HEK293 (cell line): ENCODE results near the gene COQ3.

Experiments used
- ATF2 ChIP-seq: fragments of 450-650 bp; formaldehyde crosslinking; IDR thresholded peaks from 2 replicates; pipeline ENCODE4 v1.5.1; 2016; ENCODE audit warnings: missing biosample characterization, missing genetic modification characterization, low read depth
- EGR2 ChIP-seq: fragments of 450-650 bp; formaldehyde crosslinking; IDR thresholded peaks from 2 replicates; pipeline ENCODE4 v1.5.1; 2016; ENCODE audit warnings: low read depth, missing biosample characterization, missing genetic modification characterization
- FEZF1 ChIP-seq: fragments of 450-650 bp; formaldehyde crosslinking; IDR thresholded peaks from 2 replicates; pipeline ENCODE4 v1.5.1; 2016; ENCODE audit warnings: missing biosample characterization, missing genetic modification characterization
- GLIS2 ChIP-seq: fragments of 450-650 bp; formaldehyde crosslinking; IDR thresholded peaks from 2 replicates; pipeline ENCODE4 v1.5.1; 2016; ENCODE audit warnings: missing biosample characterization, missing genetic modification characterization
- HOXD13 ChIP-seq: sonication (generic); formaldehyde crosslinking; IDR thresholded peaks from 2 replicates; pipeline ENCODE4 v1.8.0; 2022; ENCODE audit warnings: missing genetic modification reagents, borderline replicate concordance
- KLF16 ChIP-seq: fragments of 450-650 bp; formaldehyde crosslinking; IDR thresholded peaks from 2 replicates; pipeline ENCODE4 v1.5.1; 2017; ENCODE audit warnings: missing biosample characterization, missing genetic modification characterization
- OVOL3 ChIP-seq: fragments of 450-650 bp; formaldehyde crosslinking; IDR thresholded peaks from 2 replicates; pipeline ENCODE4 v1.5.1; 2016; ENCODE audit warnings: missing biosample characterization, missing genetic modification characterization
- PRDM4 ChIP-seq: fragments of 450-650 bp; formaldehyde crosslinking; IDR thresholded peaks from 2 replicates; pipeline ENCODE4 v1.5.1; 2017; ENCODE audit warnings: missing biosample characterization, missing genetic modification characterization
- RBAK ChIP-seq: fragments of 450-650 bp; formaldehyde crosslinking; IDR thresholded peaks from 2 replicates; pipeline ENCODE4 v1.5.1; 2016; ENCODE audit warnings: missing biosample characterization, missing genetic modification characterization
- SP7 ChIP-seq: fragments of 450-650 bp; formaldehyde crosslinking; IDR thresholded peaks from 2 replicates; pipeline ENCODE4 v1.5.1; 2016; ENCODE audit warnings: missing biosample characterization, missing genetic modification characterization
- ZBTB6 ChIP-seq: fragments of 450-650 bp; formaldehyde crosslinking; IDR thresholded peaks from 2 replicates; pipeline ENCODE4 v1.5.1; 2017; ENCODE audit warnings: missing biosample characterization, missing genetic modification characterization
- ZFP37 ChIP-seq: fragments of 450-650 bp; formaldehyde crosslinking; IDR thresholded peaks from 2 replicates; pipeline ENCODE4 v1.5.1; 2016; ENCODE audit warnings: missing biosample characterization, missing genetic modification characterization
- ZNF169 ChIP-seq: fragments of 450-650 bp; formaldehyde crosslinking; IDR thresholded peaks from 2 replicates; pipeline ENCODE4 v1.5.1; 2016; ENCODE audit warnings: missing biosample characterization, missing genetic modification characterization
- ZNF174 ChIP-seq: fragments of 450-650 bp; formaldehyde crosslinking; IDR thresholded peaks from 2 replicates; pipeline ENCODE4 v1.5.0; 2017; ENCODE audit warnings: missing biosample characterization, mild to moderate bottlenecking, missing genetic modification characterization
- ZNF23 ChIP-seq: fragments of 450-650 bp; formaldehyde crosslinking; IDR thresholded peaks from 2 replicates; pipeline ENCODE4 v1.5.1; 2016; ENCODE audit warnings: missing biosample characterization, missing genetic modification characterization, borderline replicate concordance
- ZNF335 ChIP-seq: fragments of 450-650 bp; formaldehyde crosslinking; conservative IDR thresholded peaks from 2 replicates; pipeline ENCODE4 v1.5.1; 2016; ENCODE audit warnings: missing biosample characterization, missing genetic modification characterization
- ZNF341 ChIP-seq: fragments of 450-650 bp; formaldehyde crosslinking; IDR thresholded peaks from 2 replicates; pipeline ENCODE4; 2016; ENCODE audit warnings: low read depth, missing biosample characterization, missing genetic modification characterization
- ZNF404 ChIP-seq: fragments of 450-650 bp; formaldehyde crosslinking; IDR thresholded peaks from 2 replicates; pipeline ENCODE4 v1.5.1; 2017; ENCODE audit warnings: missing biosample characterization, missing genetic modification characterization
- ZNF416 ChIP-seq: fragments of 450-650 bp; formaldehyde crosslinking; IDR thresholded peaks from 2 replicates; pipeline ENCODE4 v1.5.1; 2016; ENCODE audit warnings: missing biosample characterization, missing genetic modification characterization
- ZNF449 ChIP-seq: fragments of 450-650 bp; formaldehyde crosslinking; IDR thresholded peaks from 2 replicates; pipeline ENCODE4 v1.5.1; 2017; ENCODE audit warnings: missing biosample characterization, mild to moderate bottlenecking, missing genetic modification characterization, moderate library complexity
- ZNF514 ChIP-seq: fragments of 450-650 bp; formaldehyde crosslinking; IDR thresholded peaks from 2 replicates; pipeline ENCODE4 v1.5.1; 2016; ENCODE audit warnings: missing biosample characterization, missing genetic modification characterization
- ZNF555 ChIP-seq: fragments of 450-650 bp; formaldehyde crosslinking; conservative IDR thresholded peaks from 2 replicates; pipeline ENCODE4 v1.5.1; 2017; ENCODE audit warnings: missing biosample characterization, mild to moderate bottlenecking, missing genetic modification characterization, inconsistent platforms
- ZNF560 ChIP-seq: fragments of 450-650 bp; formaldehyde crosslinking; IDR thresholded peaks from 2 replicates; pipeline ENCODE4 v1.5.1; 2017; ENCODE audit warnings: missing biosample characterization, missing genetic modification characterization, borderline replicate concordance
- ZNF596 ChIP-seq: fragments of 450-650 bp; IDR thresholded peaks from 2 replicates; pipeline ENCODE4 v1.5.0; 2018; ENCODE audit warnings: missing biosample characterization, mild to moderate bottlenecking, missing genetic modification characterization, moderate library complexity
- ZNF600 ChIP-seq: fragments of 450-650 bp; formaldehyde crosslinking; IDR thresholded peaks from 2 replicates; pipeline ENCODE4 v1.5.1; 2016; ENCODE audit warnings: missing biosample characterization, missing genetic modification characterization
- ZNF624 ChIP-seq: fragments of 450-650 bp; formaldehyde crosslinking; IDR thresholded peaks from 2 replicates; pipeline ENCODE4 v1.5.1; 2017; ENCODE audit warnings: missing biosample characterization, missing genetic modification characterization
- ZNF626 ChIP-seq: fragments of 450-650 bp; sonication (Bioruptor Pico); formaldehyde crosslinking; IDR thresholded peaks from 2 replicates; pipeline ENCODE4 v1.5.1; 2018; ENCODE audit warnings: missing biosample characterization, missing genetic modification characterization, inconsistent platforms
- ZNF645 ChIP-seq: fragments of 450-650 bp; formaldehyde crosslinking; IDR thresholded peaks from 2 replicates; pipeline ENCODE4; 2016; ENCODE audit warnings: missing biosample characterization, missing genetic modification characterization
- ZNF707 ChIP-seq: fragments of 450-650 bp; formaldehyde crosslinking; IDR thresholded peaks from 2 replicates; pipeline ENCODE4 v1.5.1; 2016; ENCODE audit warnings: missing biosample characterization, missing genetic modification characterization
- ZNF768 ChIP-seq: fragments of 450-650 bp; formaldehyde crosslinking; IDR thresholded peaks from 2 replicates; pipeline ENCODE4 v1.5.1; 2018; ENCODE audit warnings: missing biosample characterization, mild to moderate bottlenecking, missing genetic modification characterization
- ZNF792 ChIP-seq: fragments of 450-650 bp; formaldehyde crosslinking; IDR thresholded peaks from 2 replicates; pipeline ENCODE4 v1.5.1; 2016; ENCODE audit warnings: missing biosample characterization, missing genetic modification characterization
- ZNF830 ChIP-seq: fragments of 450-650 bp; IDR thresholded peaks from 2 replicates; pipeline ENCODE4 v1.5.0; 2018; ENCODE audit warnings: missing biosample characterization, missing genetic modification characterization, low read depth, mild to moderate bottlenecking, moderate library complexity
- ZSCAN30 ChIP-seq: fragments of 450-650 bp; IDR thresholded peaks from 2 replicates; pipeline ENCODE4 v1.5.1; 2018; ENCODE audit warnings: missing biosample characterization, mild to moderate bottlenecking, missing genetic modification characterization, moderate library complexity

The COQ3 gene

GRCh38 chr6:99393698-99394531 lies at the start of gene COQ3 (continued):
- TF ChIP-seq ZFP37 (tag by site-specific recombination) (peak; percentile 78), ZNF169 (tag by site-specific recombination) (no peak), ZNF626 (tag by site-specific recombination) (no peak), GLIS2 (peak; percentile 76; the same call in 1 of the 2 replicates), KLF16 (tag by site-specific recombination) (peak; percentile 84), ZNF645 (no peak), ZNF555 (tag by site-specific recombination) (no peak), ZBTB6 (no peak), ZNF416 (tag by site-specific recombination) (no peak), ZNF768 (tag by site-specific recombination) (no peak), ZNF335 (tag by site-specific recombination) (peak; percentile 85), HOXD13 (CRISPR knock-in tag) (no peak), ZNF792 (tag by site-specific recombination) (no peak), FEZF1 (tag by site-specific recombination) (no peak), ZSCAN30 (tag by site-specific recombination) (peak; percentile 11; the same call in 1 of the 2 replicates), PRDM4 (peak; percentile 39; the same call in 1 of the 2 replicates), OVOL3 (tag by site-specific recombination) (no peak), ZNF514 (tag by site-specific recombination) (no peak), ZNF600 (tag by site-specific recombination) (peak; percentile 83), ZNF707 (no peak), ZNF596 (tag by site-specific recombination) (no peak), ZNF449 (tag by site-specific recombination) (peak; percentile 18; the same call in 1 of the 2 replicates), EGR2 (tag by site-specific recombination) (no peak; the same call in 1 of the 2 replicates), ZNF560 (tag by site-specific recombination) (no peak), ZNF23 (tag by site-specific recombination) (no peak), SP7 (tag by site-specific recombination) (peak; percentile 88), ZNF624 (tag by site-specific recombination) (no peak), ZNF341 (tag by site-specific recombination) (0 out of 2 replicates have a peak, but pooled peaks have one; percentile 19), ZNF830 (tag by site-specific recombination) (no peak), ATF2 (no peak), ZNF404 (tag by site-specific recombination) (no peak), ZNF174 (tag by site-specific recombination) (no peak), RBAK (tag by site-specific recombination) (no peak)
